Heart left ventricle (tissue), 16 donors: ENCODE results near the gene IDE. TPM values are rescaled to one million over a fixed set of nuclear protein-coding genes. Genes with fewer than 3 reads are reported as not detected.
"Not testable (repeated sequence)": the region's sequence is repeated elsewhere in the genome, so short reads cannot be mapped to it uniquely, and the experiment has no call there.

Source experiments
- ATAC-seq, 4 donors: fragments of 200-7000 bp; cut with Tn5 transposase; one replicate each; pipeline ENCODE4 v1.9.1; 2020 to 2022; ENCODE audit warnings: moderate library complexity in 4 of 4, mild to moderate bottlenecking in 3 of 4, moderate number of reproducible peaks in 1 of 4
- DNase-seq, 5 donors: peaks; one replicate each; pipeline ENCODE4 v3.0.0-alpha.2; 2020
- H3K27ac ChIP-seq, 12 donors: fragments of 200-600 bp; sonication (generic) in 4 of 12; one replicate each; pipeline versions ENCODE4 v1.5.0 to v1.8.0; 2016 to 2022; ENCODE audit warnings: mild to moderate bottlenecking in 2 of 12
- H3K27me3 ChIP-seq, 9 donors: fragments of 200-600 bp; sonication (generic) in 2 of 9; one replicate each; pipeline versions ENCODE4 v1.5.1 to v1.8.0; 2016 to 2022; ENCODE audit warnings: mild to moderate bottlenecking in 3 of 9
- H3K36me3 ChIP-seq, 9 donors: fragments of 200-600 bp; sonication (generic) in 2 of 9; one replicate each; pipeline versions ENCODE4 v1.5.0 to v1.8.0; 2018 to 2022; ENCODE audit warnings: mild to moderate bottlenecking in 2 of 9
- H3K4me1 ChIP-seq, 12 donors: fragments of 200-600 bp; sonication (generic) in 4 of 12; one replicate each; pipeline versions ENCODE4 v1.5.0 to v1.8.0; 2016 to 2022; ENCODE audit warnings: mild to moderate bottlenecking in 3 of 12
- H3K4me3 ChIP-seq, 12 donors: fragments of 200-600 bp; sonication (generic) in 4 of 12; one replicate each; pipeline versions ENCODE4 v1.5.0 to v1.8.0; 2017 to 2022; ENCODE audit warnings: mild to moderate bottlenecking in 9 of 12, moderate library complexity in 4 of 12
- H3K9me3 ChIP-seq, 12 donors: fragments of 200-600 bp; sonication (generic) in 4 of 12; one replicate each; pipeline versions ENCODE4 v1.5.0 to v1.8.0; 2016 to 2022; ENCODE audit warnings: mild to moderate bottlenecking in 1 of 12
- CTCF ChIP-seq, 12 donors: fragments of 200-600 bp; sonication (generic) in 4 of 12; IDR thresholded peaks; one replicate each; pipeline versions ENCODE4 v1.5.0 to v1.8.0; 2018 to 2022; ENCODE audit warnings: antibody characterized with exemption in 12 of 12, mild to moderate bottlenecking in 5 of 12
- POLR2A ChIP-seq, 2 donors: fragments of 450-650 bp; IDR thresholded peaks; one replicate each; pipeline ENCODE4 v1.6.1; 2017; ENCODE audit warnings: antibody characterized with exemption in 2 of 2, mild to moderate bottlenecking in 2 of 2, moderate library complexity in 2 of 2
- WGBS, 4 donors: extraction: QIAGEN DNeasy Blood & Tissue Kit in 2 of 4; methylation state at CpG; one replicate each; pipeline versions ENCODE4 v1.1.5 to v1.1.7; 2013 to 2018; 5-methylcytosine and 5-hydroxymethylcytosine counted together
- intact Hi-C, 10 donors: fragments of 100-400 bp; cut with DNase I; formaldehyde crosslinking; loops; one replicate each; pipeline versions ENCODE4 v1.11.1 to v1.14.2; 2022
- polyA plus RNA-seq, 2 donors: library from polyadenylated mRNA; stranded (reverse); fragments of 200-250 nt; gene quantifications; one replicate each; pipeline ENCODE4 v1.2.3, GENCODE V29; 2013
- total RNA-seq, 9 donors: library from RNA; depleted of rRNA in 2 of 9; stranded (reverse); fragments of >200 nt in 2 of 9; fragmentation: NEBNext Ultra II Directional in 3 of 9; extraction: Animal tissue kit (Norgen Biotek cat#: 25700) in 3 of 9; gene quantifications; one replicate each; pipeline versions ENCODE4 v1.1.0 to v1.2.4, GENCODE V29; 2016 to 2023
- donor health status: ischemic (EF 13 %, LVEDD 7.1; RV severe dilation, severe dysfunction).
- donor health status: healthy with polysubstance abuse.
- donor health status: DM: no; HTN: yes; CAD: no.
- donor health status: DM: no; HTN: no; CAD: no.
- donor health status: ischemic (EF 25% LVEDD 6.9; RV normal size, moderate dysfunction).
- donor health status: ischemic (EF 25% LVEDD 5.7; RV mildly dilated, moderate dysfunction).
- donor health status: healthy.
- donor health status: DM: yes; HTN: yes; CAD: no.
- donor health status: ischemic (EF 35%, LVEDD 5.7; RV mildly dilated, moderate dysfunction).
- donor health status: nonischemic (EF 11% LVEDD 7.7; RV severe dilation, severe dysfunction).
- donor health status: DM: yes; HTN: yes; CAD: no.
- donor health status: PGD.
- donor health status: ischemic (EF 29% LVEDD 5.4; RV normal size, mild dysfunction).
- donor health status: nonischemic (EF 23%, LVEDD 6.1; RV moderate dilation, normal function).

The IDE gene
- total and polyA plus RNA-seq, 11 donors = 11.7 to 51.3 (median 46.0) TPM

GRCh38 chr10:92592761-92593618 lies 19.1 kb upstream of the IDE start, which contains the start of gene KIF11:
KIF11 (plus strand) TSS chr10:92593130; CDS start chr10:92593376, 246 bp downstream.
- intact Hi-C loops = loop anchor here in 4 of 10 donors (5.0 to 10.0 kb wide), 5 partner anchors 99 to 292 kb away; partner anchors contain the start of gene EXOC6 (in 3 of the 4)
- ATAC-seq = peak; percentile 96 to 97 (median 96)

GRCh38 chr10:92591550-92592022 lies 17.7 kb upstream of the IDE start:
- Histone ChIP-seq H3K4me3 (peak overlapping the region; percentile 35 to 94 (median 69)), H3K27ac (peak overlapping the region; percentile 75 to 97 (median 93)), H3K4me1 (peaks cover 0 to 29% (median 12%) of the 10 kb centered on the region in 12 donors), H3K9me3 (no peaks in the 10 kb centered on the region), H3K36me3 (no peaks in the 10 kb centered on the region), H3K27me3 (no peaks in the 10 kb centered on the region)
- TF ChIP-seq POLR2A (IDR thresholded peaks at IDR 0.05) = peak; percentile 4 to 74
- peak in 1 of 12 donors; percentile 3 for TF ChIP-seq CTCF (IDR thresholded peaks at IDR 0.05)
- peak; percentile 93 to 97 (median 96) for DNase-seq
- intact Hi-C loops = loop anchor here in 4 of 10 donors (1.0 to 10.0 kb wide), 6 partner anchors 17 to 293 kb away; partner anchors contain the start of genes EXOC6 (in 3 of the 4) and IDE (in 1 of the 4)
- 0 to 1% (median 1%) methylated on average over 14 to 38 of the region's 38 CpGs for WGBS, 4 donors
- peak; percentile 90 to 94 (median 94) for ATAC-seq

More at GRCh38 chr10:92592761-92593618, 19.1 kb upstream of the IDE start, which contains the start of gene KIF11:
- no peaks in the 10 kb centered on the region for H3K27me3 ChIP-seq
- H3K27ac ChIP-seq = peak within 1 kb of the TSS; percentile 75 to 97 (median 93)
- DNase-seq = peak; percentile 97 to 99 (median 98)
- H3K36me3 ChIP-seq = no peaks in the 10 kb centered on the region
- 0 to 1% (median 0%) methylated on average over 42 to 61 of the region's 61 CpGs for WGBS, 4 donors
- H3K9me3 ChIP-seq = no peaks in the 10 kb centered on the region
- peak in 1 of 2 donors; percentile 80 for TF ChIP-seq POLR2A (IDR thresholded peaks at IDR 0.05)
- peak in 1 of 12 donors; percentile 11 for TF ChIP-seq CTCF (IDR thresholded peaks at IDR 0.05)
- peaks cover 0 to 29% (median 12%) of the 10 kb centered on the region in 12 donors for H3K4me1 ChIP-seq
- H3K4me3 ChIP-seq = peak within 1 kb of the TSS; percentile 35 to 94 (median 69)

GRCh38 chr10:92590623-92591549 lies 17.0 kb upstream of the IDE start:
- 31 to 41% (median 39%) methylated on average over 19 of the region's 19 CpGs for WGBS, 4 donors
- intact Hi-C loops = loop anchor here in 4 of 10 donors (1.0 to 10.0 kb wide), 6 partner anchors 17 to 294 kb away; partner anchors contain the start of genes EXOC6 (in 3 of the 4) and IDE (in 1 of the 4)
- H3K27me3 ChIP-seq = no peaks in the 10 kb centered on the region
- DNase-seq (peak in 3 of 5 donors; percentile 40 to 47 (median 44)), ATAC-seq (peak in 1 of 4 donors; percentile 15)
- peaks cover 0 to 28% (median 12%) of the 10 kb centered on the region in 12 donors for H3K4me1 ChIP-seq
- TF ChIP-seq CTCF (IDR thresholded peaks at IDR 0.05) (peak in 6 of 12 donors; percentile 8 to 46 (median 26)), POLR2A (IDR thresholded peaks at IDR 0.05) (no peak)
- peak overlapping the region; percentile 75 to 97 (median 93) for H3K27ac ChIP-seq
- H3K9me3 ChIP-seq = no peaks in the 10 kb centered on the region
- H3K36me3 ChIP-seq = no peaks in the 10 kb centered on the region
- H3K4me3 ChIP-seq = peak overlapping the region in 11 of 12 donors; percentile 57 to 94 (median 71)

GRCh38 chr10:92582347-92582746 lies 8.5 kb upstream of the IDE start:
- ATAC-seq, intact Hi-C loops, H3K4me3 ChIP-seq, H3K9me3 ChIP-seq, H3K4me1 ChIP-seq, H3K36me3 ChIP-seq, H3K27me3 ChIP-seq, DNase-seq, H3K27ac ChIP-seq: not testable (repeated sequence)
- 93 to 94% (median 94%) methylated on average over 6 of the region's 6 CpGs for WGBS, 4 donors
